ENCODE results near the gene HS1BP3. TPM values are rescaled to one million over a fixed set of nuclear protein-coding genes. Genes with fewer than 3 reads are reported as not detected.

The HS1BP3 gene
- total and polyA plus RNA-seq, 2 experiments from 2014 or later = 10.5 to 10.6 TPM

DNA sequence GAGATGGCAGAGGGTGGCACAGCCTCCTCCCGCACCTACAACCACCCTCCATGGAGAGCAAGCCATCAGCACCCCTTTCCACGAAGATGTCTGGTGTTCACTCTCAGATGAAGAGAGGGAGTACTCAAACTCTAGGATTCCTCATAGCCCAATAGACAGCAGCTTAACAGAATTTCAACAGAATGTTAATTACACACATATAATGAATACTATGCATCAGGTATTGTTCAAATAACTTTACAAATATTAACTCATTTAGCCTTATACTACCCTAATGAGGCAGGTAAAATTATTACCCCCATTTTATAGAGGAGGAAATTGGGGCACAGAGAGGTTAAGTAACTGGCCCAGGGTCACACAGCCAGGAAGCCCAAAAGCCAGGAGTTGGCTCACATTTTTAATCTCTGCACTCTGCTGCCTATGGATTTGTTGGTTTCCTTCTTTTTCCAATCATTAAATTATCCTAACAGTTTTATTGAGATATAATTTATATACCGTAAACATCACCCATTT lies 39.0 kb downstream of the HS1BP3 start:
- Histone ChIP-seq H3K36me3 (ENCODE audit: low read depth) (no peaks in the 10 kb centered on the region), H3K4me1 (ENCODE audit: insufficient read depth) (no peaks in the 10 kb centered on the region; the same call in 1 of the 2 replicates), H3K79me2 (ENCODE audit: insufficient read depth) (no peaks in the 10 kb centered on the region), H3K9me3 (ENCODE audit: low read depth) (no peaks in the 10 kb centered on the region), H4K20me1 (ENCODE audit: insufficient read depth) (no peaks in the 10 kb centered on the region), H3K4me3 (no peak overlapping the region), H3K4me2 (ENCODE audit: unreplicated experiment) (no peak overlapping the region), H3F3A (ENCODE audit: insufficient read depth) (no peaks in the 10 kb centered on the region), H2AFZ (no peak overlapping the region), H3K27me3 (replicated peaks; ENCODE audit: insufficient read depth) (no peaks in the 10 kb centered on the region), H3K27ac (no peak overlapping the region), H3K9me2 (ENCODE audit: insufficient read depth) (no peaks in the 10 kb centered on the region), H3K9ac (no peak overlapping the region)
- DNase-seq = no peak
- TF ChIP-seq EZH2phosphoT487 (IDR thresholded peaks at IDR 0.05; ENCODE audit: insufficient read depth, low read depth) = no peak
- no peak for TF ChIP-seq EZH2 (IDR thresholded peaks at IDR 0.05; ENCODE audit: insufficient read depth, poor library complexity, severe bottlenecking)
- in situ Hi-C loops (cut with MboI) = no loop called here
- 94 to 97% methylated on average over 3 of the region's 3 CpGs for WGBS, 2 experiments (ENCODE audit: low coverage in 1 of 2, low lambda C conversion rate in 2 of 2, missing lambda C conversion rate in 2 of 2)

DNA sequence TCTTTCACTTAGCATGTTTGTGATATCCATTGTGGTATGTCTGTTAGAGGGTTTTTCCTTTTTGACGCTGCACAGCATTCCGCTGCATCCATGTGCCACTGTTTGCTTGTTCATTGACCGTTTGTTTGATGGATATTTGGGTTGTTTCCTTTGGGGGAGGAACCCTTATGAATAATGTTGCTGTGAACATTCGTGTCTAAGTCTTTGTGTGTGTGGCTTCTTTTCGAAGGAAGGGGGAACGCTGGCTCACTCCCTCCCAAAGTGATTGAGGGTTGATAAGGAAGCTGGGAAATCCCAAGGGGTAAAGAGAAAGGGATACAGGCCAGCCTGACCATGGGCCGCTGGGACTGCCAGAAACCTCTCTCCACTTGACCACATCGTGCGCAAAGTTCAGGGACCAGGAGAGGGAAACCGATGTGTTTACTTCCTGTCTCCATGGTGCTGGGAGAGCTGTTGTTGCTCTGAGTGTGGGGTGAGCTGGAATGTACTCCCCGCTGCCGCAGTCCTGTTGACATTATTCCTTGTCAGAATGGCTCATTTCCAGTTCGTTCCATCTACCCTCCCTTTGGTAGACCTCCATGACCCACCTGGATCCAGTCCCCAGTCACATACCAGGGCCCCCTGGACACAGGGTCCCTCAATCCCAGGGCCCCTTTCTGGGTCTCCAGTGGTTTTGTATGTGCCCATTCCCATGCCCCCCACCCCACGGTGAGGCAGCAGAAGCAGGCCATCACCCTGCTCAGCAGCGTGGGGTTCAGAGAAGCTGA lies 39.6 kb downstream of the HS1BP3 start:
- in situ Hi-C loops (cut with MboI) = no loop called here
- TF ChIP-seq EZH2phosphoT487 (IDR thresholded peaks at IDR 0.05; ENCODE audit: insufficient read depth, low read depth) = no peak
- TF ChIP-seq EZH2 (IDR thresholded peaks at IDR 0.05; ENCODE audit: insufficient read depth, poor library complexity, severe bottlenecking) = no peak
- Histone ChIP-seq H4K20me1 (ENCODE audit: insufficient read depth) (no peaks in the 10 kb centered on the region), H3K4me1 (ENCODE audit: insufficient read depth) (no peaks in the 10 kb centered on the region; the same call in 1 of the 2 replicates), H3K9ac (no peak overlapping the region), H3K36me3 (ENCODE audit: low read depth) (no peaks in the 10 kb centered on the region), H3K27me3 (replicated peaks; ENCODE audit: insufficient read depth) (no peaks in the 10 kb centered on the region), H3K4me2 (ENCODE audit: unreplicated experiment) (no peak overlapping the region), H3K9me2 (ENCODE audit: insufficient read depth) (no peaks in the 10 kb centered on the region), H3K27ac (no peak overlapping the region), H2AFZ (no peak overlapping the region), H3K9me3 (ENCODE audit: low read depth) (no peaks in the 10 kb centered on the region), H3F3A (ENCODE audit: insufficient read depth) (no peaks in the 10 kb centered on the region), H3K79me2 (ENCODE audit: insufficient read depth) (no peaks in the 10 kb centered on the region), H3K4me3 (no peak overlapping the region)
- DNase-seq = no peak
- 87 to 89% methylated on average over 15 of the region's 15 CpGs for WGBS, 2 experiments (ENCODE audit: low coverage in 1 of 2, low lambda C conversion rate in 2 of 2, missing lambda C conversion rate in 2 of 2)

DNA sequence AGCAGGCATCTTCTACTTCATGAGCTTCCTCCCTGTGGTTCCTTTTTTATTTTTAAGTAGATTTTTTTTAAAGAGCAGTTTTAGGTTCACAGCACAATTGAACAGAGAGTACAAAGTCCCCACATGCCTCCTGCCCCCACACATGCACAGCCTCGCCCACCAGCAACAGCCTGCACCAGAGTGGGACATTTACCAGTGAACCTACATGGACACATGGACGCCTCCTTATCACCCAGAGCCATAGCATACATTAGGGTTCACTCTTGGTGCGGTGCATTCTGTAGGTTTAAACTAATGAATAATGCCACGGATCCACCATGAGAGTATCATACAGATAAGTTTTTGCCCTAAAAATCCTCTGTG lies 40.9 kb downstream of the HS1BP3 start:
- H3K4me2 ChIP-seq (ENCODE audit: unreplicated experiment) = no peak overlapping the region
- H3K4me1 ChIP-seq (ENCODE audit: insufficient read depth) = peaks cover 6% of the 10 kb centered on the region
- no peak overlapping the region for H3K9ac ChIP-seq
- H3K36me3 ChIP-seq (ENCODE audit: low read depth) = no peaks in the 10 kb centered on the region
- H3K27me3 ChIP-seq (replicated peaks; ENCODE audit: insufficient read depth) = no peaks in the 10 kb centered on the region
- TF ChIP-seq EZH2phosphoT487 (IDR thresholded peaks at IDR 0.05; ENCODE audit: insufficient read depth, low read depth) = no peak
- TF ChIP-seq EZH2 (IDR thresholded peaks at IDR 0.05; ENCODE audit: insufficient read depth, poor library complexity, severe bottlenecking) = no peak
- H2AFZ ChIP-seq = no peak overlapping the region
- H3K9me2 ChIP-seq (ENCODE audit: insufficient read depth) = no peaks in the 10 kb centered on the region
- WGBS, 2 experiments (ENCODE audit: low coverage in 1 of 2, low lambda C conversion rate in 2 of 2, missing lambda C conversion rate in 2 of 2) = 71 to 74% methylated on average over 4 of the region's 4 CpGs
- no peak for DNase-seq
- H3K4me3 ChIP-seq = no peak overlapping the region
- in situ Hi-C loops (cut with MboI) = no loop called here
- no peaks in the 10 kb centered on the region for H3K79me2 ChIP-seq (ENCODE audit: insufficient read depth)
- H3K27ac ChIP-seq = no peak overlapping the region
- H3K9me3 ChIP-seq (ENCODE audit: low read depth) = no peaks in the 10 kb centered on the region
- no peaks in the 10 kb centered on the region for H4K20me1 ChIP-seq (ENCODE audit: insufficient read depth)
- H3F3A ChIP-seq (ENCODE audit: insufficient read depth) = peaks cover 9% of the 10 kb centered on the region; the same call in 1 of the 2 replicates

DNA sequence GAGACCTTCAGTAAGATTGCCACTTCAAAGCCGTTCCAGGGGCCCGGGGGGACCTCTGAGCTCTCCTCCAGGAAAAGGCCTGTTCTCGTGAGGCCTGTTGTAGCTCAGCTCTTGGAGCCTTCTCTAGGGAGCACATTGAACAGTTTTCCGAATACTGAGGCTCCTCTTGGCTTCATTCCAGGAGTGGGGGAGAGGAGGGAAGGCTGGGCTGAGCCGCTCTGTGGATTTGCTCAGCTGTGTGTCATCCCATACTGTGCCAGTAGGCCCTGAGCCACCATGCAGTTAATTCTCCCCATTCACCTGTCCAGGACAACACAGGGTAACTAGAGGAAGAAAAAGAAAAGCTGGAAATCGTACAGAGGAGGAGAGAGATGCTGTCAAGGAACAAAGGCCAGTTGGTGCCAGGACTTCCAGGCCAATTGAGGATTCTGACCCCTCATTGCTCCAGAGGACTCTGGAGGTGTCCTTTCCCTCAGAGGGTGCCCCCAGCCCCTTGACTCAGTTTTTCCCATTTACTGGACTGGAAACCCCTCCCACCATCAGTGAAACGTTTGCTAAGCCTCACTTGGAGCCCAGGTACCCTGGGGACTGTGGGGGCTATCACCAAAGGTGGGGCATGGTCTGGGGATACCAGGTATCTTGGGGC lies 41.4 kb downstream of the HS1BP3 start:
- DNase-seq = peak; percentile 58
- Histone ChIP-seq H3K27me3 (replicated peaks; ENCODE audit: insufficient read depth) (no peaks in the 10 kb centered on the region), H3K79me2 (ENCODE audit: insufficient read depth) (no peaks in the 10 kb centered on the region), H3K4me2 (ENCODE audit: unreplicated experiment) (no peak overlapping the region), H2AFZ (no peak overlapping the region), H3K9ac (no peak overlapping the region), H3K4me3 (no peak overlapping the region), H3F3A (ENCODE audit: insufficient read depth) (peaks cover 9% of the 10 kb centered on the region; the same call in 1 of the 2 replicates), H4K20me1 (ENCODE audit: insufficient read depth) (no peaks in the 10 kb centered on the region), H3K36me3 (ENCODE audit: low read depth) (no peaks in the 10 kb centered on the region), H3K9me3 (ENCODE audit: low read depth) (no peaks in the 10 kb centered on the region), H3K4me1 (ENCODE audit: insufficient read depth) (peaks cover 11% of the 10 kb centered on the region), H3K9me2 (ENCODE audit: insufficient read depth) (no peaks in the 10 kb centered on the region), H3K27ac (no peak overlapping the region)
- TF ChIP-seq EZH2phosphoT487 (IDR thresholded peaks at IDR 0.05; ENCODE audit: insufficient read depth, low read depth) = no peak
- no peak for TF ChIP-seq EZH2 (IDR thresholded peaks at IDR 0.05; ENCODE audit: insufficient read depth, poor library complexity, severe bottlenecking)
- 57 to 62% methylated on average over 7 of the region's 7 CpGs for WGBS, 2 experiments (ENCODE audit: low coverage in 1 of 2, low lambda C conversion rate in 2 of 2, missing lambda C conversion rate in 2 of 2)
- in situ Hi-C loops (cut with MboI) = no loop called here

Measured in GM23248 (cell line).